GM15510 (cell line): ENCODE data around the gene TRAF3.

Source experiments
- POLR2A ChIP-seq: IDR thresholded peaks from 3 replicates; pipeline ENCODE4 v1.6.1; 2011; ENCODE audit warnings: borderline replicate concordance; ENCODE audit not compliant: insufficient read length; ENCODE audit errors: extremely low read depth

Gene TRAF3

DNA sequence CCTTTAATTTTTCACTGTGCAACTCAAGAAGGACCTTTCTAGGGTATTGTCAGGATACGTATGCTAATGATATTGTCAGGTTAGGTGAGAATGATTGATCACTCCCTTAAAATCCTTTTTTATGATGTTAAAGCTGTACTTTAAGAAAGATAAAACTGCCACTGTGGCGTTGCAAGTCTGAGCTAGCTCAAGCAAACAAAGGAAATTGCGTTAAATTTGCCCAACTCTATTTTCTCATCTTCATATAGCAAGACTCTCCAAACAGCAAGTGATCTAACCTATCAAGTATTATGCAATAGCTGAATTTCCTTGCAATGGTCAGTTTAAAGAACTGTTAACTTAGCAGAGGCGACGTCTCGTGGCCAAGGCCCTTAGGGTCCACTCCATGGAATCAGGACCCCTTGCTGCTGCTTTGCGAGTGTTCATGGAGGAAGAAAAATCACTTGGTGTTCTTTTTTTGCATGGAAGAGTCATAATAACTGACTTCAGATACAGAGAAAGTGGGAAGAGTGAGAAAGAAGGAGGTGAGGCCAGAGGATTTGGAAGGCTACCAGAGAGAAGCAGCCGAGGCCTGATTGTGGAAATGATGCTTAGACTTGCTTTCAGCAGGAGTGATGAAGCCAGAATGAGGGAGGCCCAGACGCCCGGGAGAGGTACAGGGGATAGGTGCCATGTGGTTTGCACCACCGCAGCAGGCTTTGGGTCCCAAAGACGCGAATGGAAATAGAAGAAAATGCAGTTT lies 2.5 kb downstream of the TRAF3 start:
- no peak for TF ChIP-seq POLR2A

DNA sequence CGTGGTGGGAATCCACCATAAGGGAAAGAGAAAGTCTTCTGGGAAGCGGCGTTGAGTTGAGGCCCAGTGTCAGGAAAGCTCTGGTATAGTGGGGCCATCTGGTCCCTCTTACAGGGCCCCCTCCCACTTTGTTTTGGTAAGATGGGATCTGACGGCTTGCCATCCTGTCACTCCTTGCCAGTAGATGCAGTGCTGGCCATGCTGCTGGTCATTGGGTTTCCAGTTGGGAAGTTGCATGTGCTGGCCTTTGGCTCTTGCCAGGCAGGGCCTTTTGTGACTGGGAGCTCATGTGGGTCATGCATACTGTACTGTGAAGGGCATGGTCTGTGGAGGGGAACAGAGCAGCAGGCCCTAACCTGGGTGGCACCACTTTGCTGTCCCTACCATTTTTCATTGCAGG lies 3.8 kb downstream of the TRAF3 start:
- TF ChIP-seq POLR2A = no peak

DNA sequence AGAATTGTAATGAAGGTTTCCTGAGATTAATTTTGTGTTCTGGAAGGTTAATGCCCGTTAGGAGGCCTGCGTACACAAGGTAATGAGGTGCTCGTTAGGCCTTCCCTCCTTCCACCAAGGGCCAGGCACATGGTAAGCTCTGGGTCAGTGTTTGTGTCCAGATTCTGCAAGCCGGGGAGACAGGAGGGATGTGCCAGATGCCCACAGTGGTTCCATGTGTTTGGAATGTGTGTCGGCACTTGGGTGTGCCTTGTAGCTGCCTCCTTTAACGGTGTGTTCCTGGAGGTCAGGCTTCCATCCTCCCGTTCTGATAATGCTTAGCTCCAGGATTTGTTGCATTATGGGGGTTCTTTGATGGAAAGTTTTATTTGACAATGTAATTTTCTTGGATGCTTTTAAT lies 5.7 kb downstream of the TRAF3 start:
- TF ChIP-seq POLR2A = no peak

DNA sequence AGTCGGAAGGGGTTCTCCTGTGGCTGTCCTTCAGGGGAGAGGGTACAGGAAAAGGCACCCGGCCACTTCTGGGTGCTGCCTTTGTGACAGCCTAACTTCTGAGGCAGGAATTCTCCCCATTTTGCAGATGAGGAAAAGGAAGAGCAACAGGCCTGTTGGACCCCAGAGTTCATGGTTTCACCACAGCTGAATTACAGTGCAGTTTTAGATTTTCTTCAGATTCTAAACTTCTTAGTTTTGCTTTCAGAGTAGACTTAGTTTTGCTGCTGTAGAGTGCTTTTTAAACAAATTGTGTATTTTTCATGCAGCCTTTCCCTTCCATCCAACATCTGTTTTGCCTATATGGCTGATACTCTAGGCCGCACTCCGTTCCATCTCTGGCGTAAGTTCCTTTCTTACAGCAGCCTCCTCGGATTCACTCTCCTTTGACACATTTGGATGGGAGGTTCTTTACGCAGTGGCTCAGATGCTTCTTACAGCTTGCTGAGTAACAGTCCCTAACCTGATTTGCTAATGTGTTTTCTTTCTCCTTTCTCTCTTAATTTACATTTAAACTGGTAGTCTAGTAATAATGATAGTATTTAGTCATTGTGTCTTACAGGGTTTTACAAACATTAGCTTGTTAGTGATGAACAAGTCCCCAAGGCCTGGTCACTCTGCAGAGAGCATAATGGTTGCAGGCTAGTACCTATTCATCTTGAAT lies 7.8 kb downstream of the TRAF3 start:
- no peak for TF ChIP-seq POLR2A

DNA sequence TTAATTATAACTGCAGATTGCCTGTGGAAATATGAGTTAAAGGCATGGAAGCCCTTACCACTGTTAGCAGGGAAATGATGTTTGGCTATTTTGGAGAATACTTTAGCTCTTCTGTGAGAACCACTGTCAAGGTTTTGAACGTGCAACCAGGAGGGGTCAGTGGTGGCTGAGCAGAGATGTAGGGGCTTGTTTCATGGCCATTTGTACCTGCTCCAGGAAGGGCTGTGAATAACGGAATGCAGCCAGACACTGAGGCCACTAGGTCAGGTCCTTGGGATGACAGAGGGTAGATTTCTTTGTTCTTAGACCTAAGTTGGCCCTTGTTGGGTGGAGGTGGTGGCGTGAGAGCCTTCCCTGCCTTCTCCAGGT lies 8.3 kb downstream of the TRAF3 start:
- TF ChIP-seq POLR2A = no peak

DNA sequence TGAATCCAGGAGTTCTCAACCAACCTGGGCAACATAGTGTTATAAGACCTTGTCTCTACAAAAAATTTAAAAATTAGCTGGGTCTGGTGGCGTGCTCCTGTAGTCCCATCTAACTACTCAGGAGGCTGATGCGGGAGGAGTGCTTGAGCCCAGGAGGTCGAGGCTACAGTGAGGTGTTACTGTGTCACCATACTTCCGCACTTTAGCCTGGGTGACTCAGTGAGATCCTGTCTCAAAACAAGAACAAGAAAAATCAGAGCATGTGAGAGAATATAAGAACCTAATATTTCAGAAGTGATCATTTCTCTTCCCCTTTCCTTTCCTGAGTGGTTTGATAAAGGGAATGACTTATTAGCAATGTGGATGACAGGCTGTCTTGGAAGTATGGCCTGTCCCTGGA lies 9.5 kb downstream of the TRAF3 start:
- TF ChIP-seq POLR2A = no peak

DNA sequence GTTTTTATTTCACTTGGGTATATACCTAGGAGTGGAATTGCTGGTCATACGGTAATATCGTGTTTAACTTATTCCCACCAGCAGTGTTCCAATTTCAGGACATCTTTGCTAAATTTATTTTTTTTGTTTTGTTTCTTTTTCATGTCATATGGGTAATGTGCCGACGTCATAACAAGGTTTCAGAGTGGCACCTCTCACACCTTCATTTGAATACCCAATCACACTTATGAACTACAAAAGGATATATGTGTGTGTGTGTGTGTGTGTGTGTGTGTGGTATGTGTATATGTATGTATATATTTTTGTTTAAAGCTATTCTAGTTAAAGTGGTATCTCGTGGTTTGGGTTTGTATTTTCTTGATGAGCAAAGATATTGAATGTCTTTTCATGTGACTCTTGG lies 12.1 kb downstream of the TRAF3 start:
- TF ChIP-seq POLR2A = no peak

DNA sequence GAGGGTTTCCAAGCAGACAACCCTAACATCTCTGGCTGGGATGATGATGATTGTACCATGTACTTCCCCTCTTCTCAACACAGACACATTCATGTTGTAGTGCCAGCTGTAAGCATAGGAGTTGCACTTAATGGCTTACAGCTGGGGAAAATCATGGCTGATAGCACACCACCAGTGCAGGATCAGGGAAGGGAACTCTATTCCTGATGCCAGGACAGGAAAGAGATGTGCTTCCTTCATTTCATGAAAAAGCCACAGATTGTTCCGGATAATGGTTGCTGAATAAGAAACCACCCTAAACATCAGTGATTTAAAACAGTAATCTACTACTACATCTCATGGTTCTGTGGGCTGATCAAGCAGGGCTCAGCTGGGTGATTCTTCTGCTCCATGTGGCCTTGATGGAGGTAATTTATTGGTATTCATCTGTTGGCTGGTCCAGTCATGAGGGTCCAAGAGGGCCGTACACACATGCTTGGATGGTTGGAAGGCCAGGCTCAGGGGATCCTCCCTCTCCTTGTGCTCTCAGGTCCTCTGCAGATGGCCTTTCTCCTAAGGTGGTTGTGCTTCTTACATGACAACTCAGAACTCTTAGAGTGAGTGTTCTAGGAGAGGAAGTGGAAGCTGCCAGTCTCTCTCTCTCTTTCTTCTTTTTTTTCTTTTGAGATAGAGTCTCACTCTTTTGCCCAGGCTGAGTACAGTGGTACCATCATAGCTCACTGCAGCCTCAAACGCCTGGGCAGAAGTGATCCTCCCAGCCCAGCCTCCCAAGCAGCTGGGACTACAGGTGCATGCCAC lies 16.5 kb downstream of the TRAF3 start:
- TF ChIP-seq POLR2A = no peak

DNA sequence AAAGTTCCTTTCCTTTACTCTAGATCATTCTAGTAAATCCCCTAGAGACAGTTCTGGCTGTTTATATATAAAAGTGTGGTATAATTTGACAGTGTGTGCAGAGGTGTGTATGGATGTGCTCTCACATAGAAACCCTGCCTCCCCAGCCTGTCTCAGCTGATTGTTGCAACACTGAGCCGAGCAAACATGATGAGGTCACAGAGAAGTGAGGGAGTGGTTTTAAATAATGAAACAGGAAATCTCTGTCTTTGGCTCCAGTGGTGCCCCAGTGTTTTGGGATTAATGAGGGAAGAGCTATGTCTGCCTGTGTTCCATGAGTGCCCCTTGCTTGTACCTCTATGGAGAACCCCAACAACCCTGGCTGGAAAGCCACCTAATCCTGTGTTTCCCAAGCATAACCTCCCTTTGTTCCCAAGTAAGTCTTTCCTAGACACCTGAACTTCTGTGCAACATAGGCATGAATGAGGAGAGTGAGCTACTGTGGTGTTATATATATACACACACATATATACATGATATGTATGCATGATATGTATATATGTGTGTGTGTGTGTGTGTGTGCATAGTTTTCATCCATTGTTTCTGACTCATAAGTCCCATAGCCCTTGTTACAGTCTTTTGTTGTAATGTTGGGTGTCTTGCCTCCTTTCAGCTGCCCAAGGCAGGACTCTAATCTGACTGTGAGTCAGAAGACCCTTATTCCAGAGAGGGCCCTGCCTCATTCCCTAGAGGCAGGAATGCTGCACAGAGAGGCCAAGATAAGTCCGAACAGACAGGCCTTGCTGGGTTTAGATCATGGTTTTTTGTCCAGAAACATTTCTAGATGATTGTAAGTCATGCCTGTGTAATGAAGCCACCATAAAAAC lies 18.0 kb downstream of the TRAF3 start:
- TF ChIP-seq POLR2A = no peak

DNA sequence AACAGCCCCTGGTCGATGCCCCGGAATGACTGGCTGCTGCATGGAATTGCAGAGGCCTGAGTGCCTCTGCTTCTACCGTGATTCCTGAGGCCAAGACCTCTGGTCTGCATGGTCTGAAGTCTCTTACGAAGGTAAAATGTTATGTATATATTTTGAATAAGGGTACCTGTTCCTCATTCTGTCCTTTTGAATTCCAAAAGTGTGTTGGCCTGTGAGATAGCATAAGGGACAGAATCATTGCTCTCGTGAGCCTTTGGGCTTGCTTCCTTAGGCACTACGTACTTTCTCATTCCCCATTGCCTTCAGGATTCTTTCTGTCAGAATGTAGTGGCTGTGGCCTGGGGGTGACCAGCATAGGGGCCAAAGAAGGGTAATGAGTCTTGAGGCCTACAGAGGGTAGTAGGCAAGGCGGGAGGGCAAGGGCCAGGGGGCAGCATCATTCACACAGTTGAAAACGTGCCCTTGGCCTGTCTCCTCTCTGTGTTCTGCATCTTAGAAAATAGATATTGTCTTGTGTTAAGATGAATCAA lies 19.5 kb downstream of the TRAF3 start:
- TF ChIP-seq POLR2A = no peak

DNA sequence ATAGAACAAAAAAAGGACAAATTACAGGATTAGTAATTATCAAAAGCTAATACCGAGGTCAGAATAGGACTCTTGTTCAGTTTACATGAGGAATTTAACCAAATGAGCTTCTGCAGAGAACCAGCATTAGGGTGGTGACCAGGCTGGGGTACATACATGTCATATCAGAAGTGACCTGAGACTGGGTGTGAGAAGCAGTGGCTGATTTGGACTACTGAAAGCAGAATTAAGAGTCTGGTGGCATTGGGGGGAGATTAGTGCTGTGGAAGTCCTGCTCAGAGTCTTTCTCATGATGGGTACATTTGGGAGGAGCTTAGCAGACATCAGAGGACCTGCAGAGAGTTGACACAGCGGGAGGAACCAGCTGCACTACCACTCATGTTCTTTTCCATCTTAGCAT lies 21.7 kb downstream of the TRAF3 start:
- TF ChIP-seq POLR2A = no peak

DNA sequence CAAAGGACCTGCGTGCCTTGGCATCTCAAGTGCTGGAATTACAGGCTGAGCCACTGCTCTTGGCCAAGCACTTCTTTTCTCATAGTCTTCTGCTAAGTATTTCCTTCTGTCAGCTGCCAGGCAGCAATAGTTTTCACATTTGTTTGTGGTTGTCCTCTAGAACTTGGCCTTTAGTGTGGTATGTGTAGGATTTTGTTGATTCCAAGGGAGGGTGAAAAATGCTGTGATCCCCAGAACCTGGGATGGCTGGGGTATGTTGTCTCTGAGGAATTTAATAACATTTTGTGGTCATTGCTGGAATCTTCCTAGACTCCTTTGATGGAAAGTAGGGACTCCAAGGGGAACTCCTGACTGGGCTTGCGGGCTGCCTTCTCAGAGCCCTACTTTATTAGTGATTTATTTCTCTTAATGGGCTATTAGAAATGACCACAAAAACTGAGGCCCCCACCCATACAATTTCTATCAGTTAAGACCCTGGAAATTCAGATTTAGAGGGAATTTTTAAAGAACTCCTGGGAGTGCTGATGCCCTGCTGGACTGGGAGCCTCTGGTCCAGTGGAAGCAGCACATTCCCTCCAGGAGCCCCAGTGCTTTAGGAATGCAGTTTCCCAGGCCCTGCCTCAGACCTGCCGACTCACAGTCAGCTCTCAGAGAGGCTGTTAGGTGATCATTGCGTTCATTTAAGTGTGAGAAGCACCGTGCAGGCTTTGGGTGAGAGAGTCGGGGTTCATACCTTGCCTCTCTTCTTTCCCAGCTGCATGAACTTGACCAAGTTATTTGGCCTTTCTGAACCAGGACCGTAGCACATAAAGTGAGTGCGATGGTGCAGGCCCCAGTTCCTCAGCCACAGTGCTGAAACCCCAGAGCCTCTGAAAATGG lies 22.7 kb downstream of the TRAF3 start:
- no peak for TF ChIP-seq POLR2A

DNA sequence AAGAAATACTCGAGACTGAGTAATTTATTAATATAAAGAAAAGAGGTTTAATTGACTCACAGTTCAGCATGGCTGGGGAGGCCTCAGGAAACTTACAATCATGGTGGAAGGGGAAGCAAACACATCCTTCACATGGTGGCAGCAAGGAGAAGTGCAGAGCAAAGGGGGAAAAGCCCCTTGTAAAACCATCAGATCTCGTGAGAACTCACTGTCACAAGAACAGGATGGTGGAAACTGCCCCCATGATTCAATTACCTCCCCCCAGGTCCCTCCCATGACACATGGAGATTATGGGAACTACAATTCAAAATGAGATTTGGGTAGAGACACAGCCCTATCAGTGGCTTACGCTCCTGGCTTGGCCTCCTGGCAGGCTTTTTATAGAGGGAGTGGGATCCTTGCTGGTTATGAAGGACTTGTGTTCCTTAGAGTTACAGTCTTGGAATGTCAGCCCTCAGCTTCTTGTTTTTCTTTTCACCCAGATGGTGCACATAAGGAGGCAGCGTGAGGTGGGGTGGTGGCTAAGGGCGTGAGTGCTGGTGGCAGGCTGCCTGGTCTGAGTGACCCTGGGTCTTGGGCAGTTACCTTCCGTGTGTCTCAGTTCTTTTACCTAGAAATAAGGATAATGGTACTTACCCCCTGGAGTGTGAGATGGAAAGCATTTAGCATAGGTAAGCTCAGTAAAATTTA lies 25.7 kb downstream of the TRAF3 start:
- no peak for TF ChIP-seq POLR2A
